ENCODE data around the gene PPFIA3. TPM values are rescaled to one million over a fixed set of nuclear protein-coding genes. Genes with fewer than 3 reads are reported as not detected.

The PPFIA3 gene
- total and polyA plus RNA-seq, 8 donors, result 0.45 to 19.7 (median 7.6) TPM

DNA sequence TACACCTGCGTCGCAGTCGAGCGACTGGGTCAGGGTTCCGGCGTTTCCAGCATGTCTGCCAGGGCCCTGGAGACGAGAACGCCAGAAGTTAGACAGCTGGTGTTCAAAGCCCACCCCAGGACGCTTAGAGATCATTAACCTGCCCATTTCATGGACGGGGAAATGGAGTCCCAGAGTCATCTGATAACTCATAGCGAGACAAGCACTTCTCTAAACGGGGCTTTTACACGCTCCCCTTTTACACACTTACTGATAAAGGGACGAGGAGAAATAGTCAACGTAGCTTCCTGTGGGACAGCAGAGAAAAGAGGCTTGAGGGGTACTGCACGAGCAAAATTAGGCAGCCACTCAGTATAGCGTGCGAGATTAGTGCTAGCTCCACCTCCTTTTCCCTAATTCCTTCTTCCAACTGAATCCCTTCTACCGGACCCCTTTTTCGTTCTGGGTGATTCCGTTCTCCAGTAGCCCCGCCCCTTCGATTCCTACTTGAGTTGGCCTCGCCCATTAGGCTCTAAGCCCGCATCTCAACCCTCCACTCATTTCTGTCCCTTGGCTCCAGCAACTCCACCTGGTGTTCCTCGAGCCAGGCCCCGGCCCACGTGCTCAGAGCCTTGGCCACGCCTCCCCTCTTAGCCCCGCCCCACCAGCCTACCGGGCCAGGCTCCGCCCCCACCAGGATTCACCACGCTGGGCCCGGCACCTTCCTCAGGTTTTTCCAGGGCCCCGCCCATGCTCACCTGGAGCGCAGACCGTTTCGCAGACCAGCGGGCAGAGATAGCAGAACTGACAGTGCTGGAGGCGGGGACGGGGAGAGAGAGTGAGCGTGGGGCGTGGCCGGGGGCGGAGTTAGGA, 32.1 kb downstream of the PPFIA3 start:
- peak in 2 of 3 donors; percentile 15 to 77 for TF ChIP-seq POLR2AphosphoS5 (IDR thresholded peaks at IDR 0.05)
- no peak for TF ChIP-seq EP300 (IDR thresholded peaks at IDR 0.05)
- Histone ChIP-seq H3K4me1 (peaks cover 31 to 47% (median 40%) of the 10 kb centered on the region in 4 donors), H3K36me3 (no peaks in the 10 kb centered on the region), H3K4me3 (peak overlapping the region; percentile 66 to 82 (median 70)), H3K9me3 (no peaks in the 10 kb centered on the region), H3K27ac (peak overlapping the region; percentile 72 to 92 (median 85)), H3K27me3 (peaks cover 0 to 33% (median 0%) of the 10 kb centered on the region in 3 donors)
- intact Hi-C loops (cut with DNase I; ENCODE audit: low total_unique reads), result loop anchor here (10.0 kb wide), 1 partner anchor 57 kb away; no protein-coding TSS in a partner anchor
- 5 to 10% (median 9%) methylated on average over 45 of the region's 45 CpGs for WGBS, 5 donors
- DNase-seq, result peak; percentile 92 to 99

DNA sequence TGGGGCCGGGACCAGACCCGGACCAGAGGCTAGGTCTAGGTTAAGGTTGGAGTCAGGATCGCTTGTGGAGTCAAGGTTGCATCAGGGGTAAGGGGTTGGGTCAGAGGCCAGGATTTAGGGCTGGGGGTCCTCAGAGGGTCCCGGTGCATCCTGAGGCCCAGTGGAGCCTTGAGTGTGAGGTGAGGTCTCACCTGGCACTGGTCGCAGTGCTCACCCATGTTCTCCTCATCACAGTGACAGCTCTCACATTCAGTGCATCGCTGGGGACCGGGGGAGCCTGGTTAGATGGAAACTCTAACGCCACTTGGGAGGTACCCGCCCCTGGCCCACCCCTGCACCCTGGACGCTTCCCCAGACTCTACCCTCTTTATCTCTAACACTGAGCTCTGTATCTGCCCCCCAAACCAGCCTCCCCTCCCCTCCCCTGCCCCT, 32.8 kb downstream of the PPFIA3 start:
- H3K9me3 ChIP-seq, result no peaks in the 10 kb centered on the region
- WGBS, 5 donors, result 28 to 35% (median 34%) methylated on average over 9 to 10 of the region's 10 CpGs
- H3K27me3 ChIP-seq, result peaks cover 0 to 33% (median 0%) of the 10 kb centered on the region in 3 donors
- peak overlapping the region in 3 of 5 donors; percentile 85 to 92 (median 85) for H3K27ac ChIP-seq
- H3K4me3 ChIP-seq, result no peak overlapping the region
- H3K36me3 ChIP-seq, result no peaks in the 10 kb centered on the region
- DNase-seq, result no peak
- peaks cover 31 to 48% (median 41%) of the 10 kb centered on the region in 4 donors for H3K4me1 ChIP-seq
- TF ChIP-seq POLR2AphosphoS5 (IDR thresholded peaks at IDR 0.05), result no peak
- TF ChIP-seq, protein P1, sequence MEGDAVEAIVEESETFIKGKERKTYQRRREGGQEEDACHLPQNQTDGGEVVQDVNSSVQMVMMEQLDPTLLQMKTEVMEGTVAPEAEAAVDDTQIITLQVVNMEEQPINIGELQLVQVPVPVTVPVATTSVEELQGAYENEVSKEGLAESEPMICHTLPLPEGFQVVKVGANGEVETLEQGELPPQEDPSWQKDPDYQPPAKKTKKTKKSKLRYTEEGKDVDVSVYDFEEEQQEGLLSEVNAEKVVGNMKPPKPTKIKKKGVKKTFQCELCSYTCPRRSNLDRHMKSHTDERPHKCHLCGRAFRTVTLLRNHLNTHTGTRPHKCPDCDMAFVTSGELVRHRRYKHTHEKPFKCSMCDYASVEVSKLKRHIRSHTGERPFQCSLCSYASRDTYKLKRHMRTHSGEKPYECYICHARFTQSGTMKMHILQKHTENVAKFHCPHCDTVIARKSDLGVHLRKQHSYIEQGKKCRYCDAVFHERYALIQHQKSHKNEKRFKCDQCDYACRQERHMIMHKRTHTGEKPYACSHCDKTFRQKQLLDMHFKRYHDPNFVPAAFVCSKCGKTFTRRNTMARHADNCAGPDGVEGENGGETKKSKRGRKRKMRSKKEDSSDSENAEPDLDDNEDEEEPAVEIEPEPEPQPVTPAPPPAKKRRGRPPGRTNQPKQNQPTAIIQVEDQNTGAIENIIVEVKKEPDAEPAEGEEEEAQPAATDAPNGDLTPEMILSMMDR (IDR thresholded peaks at IDR 0.05), result no peak
- no peak for TF ChIP-seq EP300 (IDR thresholded peaks at IDR 0.05)
- no peak for TF ChIP-seq POLR2A (IDR thresholded peaks at IDR 0.05)
- intact Hi-C loops (cut with DNase I; ENCODE audit: low total_unique reads), result loop anchor here (10.0 kb wide), 1 partner anchor 57 kb away; no protein-coding TSS in a partner anchor

DNA sequence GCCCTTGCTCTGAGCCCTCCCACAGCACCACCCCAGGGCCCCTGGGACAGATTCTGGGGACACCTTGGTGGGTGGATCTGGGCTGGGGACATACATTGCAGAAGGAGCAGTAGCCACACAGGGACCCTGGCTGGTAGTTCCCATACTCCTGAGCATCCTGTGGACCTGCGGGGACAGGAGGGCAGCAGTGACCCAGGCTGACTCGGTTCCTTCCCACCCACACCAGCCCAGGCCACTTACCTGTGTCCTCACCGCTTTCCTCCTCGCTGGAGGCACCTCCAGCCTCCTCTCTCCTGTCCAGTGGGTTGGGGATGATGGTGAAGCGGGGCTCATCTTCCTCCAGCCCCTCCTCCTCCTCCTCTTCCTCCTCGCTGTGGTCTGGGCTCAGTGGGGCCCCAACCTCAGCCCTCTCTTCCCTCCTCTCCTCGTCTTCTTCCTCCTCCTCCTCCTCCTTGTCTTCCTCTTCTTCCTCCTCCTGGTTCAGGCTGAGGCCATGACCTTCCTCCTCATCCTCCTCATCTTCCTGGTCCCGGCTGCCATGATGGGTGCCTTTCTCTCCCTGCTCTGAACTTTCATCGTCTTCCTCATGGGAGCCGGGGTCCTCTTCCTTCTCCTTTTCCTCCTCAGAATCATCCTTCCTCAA, 33.9 kb downstream of the PPFIA3 start:
- Histone ChIP-seq H3K27me3 (peaks cover 0 to 44% (median 0%) of the 10 kb centered on the region in 3 donors), H3K36me3 (no peaks in the 10 kb centered on the region), H3K9me3 (no peaks in the 10 kb centered on the region), H3K4me1 (peaks cover 31 to 55% (median 50%) of the 10 kb centered on the region in 4 donors), H3K4me3 (no peak overlapping the region), H3K27ac (no peak overlapping the region)
- 88 to 93% (median 92%) methylated on average over 9 to 10 of the region's 10 CpGs for WGBS, 5 donors
- no peak for DNase-seq
- intact Hi-C loops (cut with DNase I; ENCODE audit: low total_unique reads), result loop anchor here (10.0 kb wide), 1 partner anchor 58 kb away; no protein-coding TSS in a partner anchor
- TF ChIP-seq POLR2AphosphoS5 (IDR thresholded peaks at IDR 0.05), result no peak
- TF ChIP-seq, protein P1 (IDR thresholded peaks at IDR 0.05), result no peak
- TF ChIP-seq POLR2A (IDR thresholded peaks at IDR 0.05), result no peak
- TF ChIP-seq EP300 (IDR thresholded peaks at IDR 0.05), result no peak

DNA sequence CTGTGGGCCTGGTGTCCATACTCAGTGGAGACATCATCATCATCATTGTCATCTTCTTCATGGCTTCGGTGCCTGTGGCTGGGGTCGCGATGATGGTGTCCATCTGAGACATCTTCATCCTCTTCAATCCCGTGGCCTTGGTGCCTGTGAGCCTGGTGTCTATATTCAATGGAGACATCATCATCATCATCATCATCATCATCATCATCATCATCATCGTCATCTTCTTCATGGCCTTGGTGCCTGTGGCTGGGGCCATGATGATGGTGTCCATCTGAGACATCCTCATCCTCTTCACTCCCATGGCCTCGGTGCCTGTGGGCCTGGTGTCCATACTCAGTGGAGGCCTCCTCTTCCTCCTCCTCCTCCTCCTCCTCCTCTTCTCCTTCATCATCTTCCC, 34.9 kb downstream of the PPFIA3 start:
- WGBS, 5 donors, result 86 to 98% (median 96%) methylated on average over 6 of the region's 6 CpGs
- no peaks in the 10 kb centered on the region for H3K36me3 ChIP-seq
- H3K9me3 ChIP-seq, result no peaks in the 10 kb centered on the region
- H3K4me1 ChIP-seq, result peaks cover 22 to 55% (median 47%) of the 10 kb centered on the region in 4 donors
- TF ChIP-seq EP300 (IDR thresholded peaks at IDR 0.05) (no peak), POLR2A (IDR thresholded peaks at IDR 0.05) (no peak), POLR2AphosphoS5 (IDR thresholded peaks at IDR 0.05) (no peak)
- TF ChIP-seq, protein P1 (IDR thresholded peaks at IDR 0.05), result no peak
- no peak overlapping the region for H3K4me3 ChIP-seq
- H3K27me3 ChIP-seq, result peaks cover 0 to 37% (median 0%) of the 10 kb centered on the region in 3 donors
- no peak overlapping the region for H3K27ac ChIP-seq
- no peak for DNase-seq
- intact Hi-C loops (cut with DNase I; ENCODE audit: low total_unique reads), result loop anchor here (10.0 kb wide), 1 partner anchor 59 kb away; no protein-coding TSS in a partner anchor
